M059J (cell line): ENCODE measurements around the gene TWSG1. TPM values are rescaled to one million over a fixed set of nuclear protein-coding genes. Genes with fewer than 3 reads are reported as not detected.

ENCODE experiments used
- DNase-seq: peaks from one replicate; pipeline ENCODE4 v3.0.0-alpha.2; 2012; ENCODE audit warnings: low read depth
- total RNA-seq: library from RNA; depleted of rRNA; stranded (reverse); fragments of >200 nt; shearing (Covaris generic); gene quantifications from 2 replicates; pipeline ENCODE4 v1.2.3, GENCODE V29; 2014; rRNA removed

Gene TWSG1
- total RNA-seq, result 44.7 and 52.8 TPM in 2 replicates

GRCh38 chr18:9334329-9334972 is at the start of gene TWSG1:
TSS of gene TWSG1 (plus strand) at chr18:9334773. CDS start at chr18:9337230, 2,457 bp downstream.
- peak; percentile 89 for DNase-seq

- DNase-seq, result peak; percentile 0
These were observed 49.0 kb upstream of the TWSG1 start for GRCh38 chr18:9285604-9286003.

- no peak for DNase-seq
These were observed 47.5 kb upstream of the TWSG1 start for GRCh38 chr18:9287036-9287435.

- DNase-seq, result no peak
These were observed 44.9 kb upstream of the TWSG1 start for GRCh38 chr18:9289698-9290097.

- no peak for DNase-seq
These were observed 44.4 kb upstream of the TWSG1 start for GRCh38 chr18:9290156-9290555.

GRCh38 chr18:9292047-9292446 is 42.5 kb upstream of the TWSG1 start:
- DNase-seq, result no peak

DNA sequence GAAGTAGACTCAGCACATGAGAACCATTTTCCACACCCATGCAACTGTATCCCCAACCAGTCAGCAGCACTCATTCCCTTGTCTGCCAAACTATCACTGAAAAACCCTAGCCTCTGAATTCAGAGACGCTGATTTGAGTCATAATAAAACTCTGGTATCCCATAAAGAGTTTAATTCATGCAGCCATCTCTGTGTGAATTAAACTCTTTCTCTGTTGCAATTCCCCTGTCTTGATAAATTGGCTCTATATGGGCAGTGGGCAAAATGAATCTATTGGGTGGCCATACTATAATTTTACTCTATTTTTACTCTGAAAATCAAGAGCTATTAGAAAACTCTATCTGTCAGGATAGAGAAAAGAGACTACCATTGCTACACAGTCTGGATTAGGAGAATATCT is 40.6 kb upstream of the TWSG1 start:
- DNase-seq, result no peak

DNA sequence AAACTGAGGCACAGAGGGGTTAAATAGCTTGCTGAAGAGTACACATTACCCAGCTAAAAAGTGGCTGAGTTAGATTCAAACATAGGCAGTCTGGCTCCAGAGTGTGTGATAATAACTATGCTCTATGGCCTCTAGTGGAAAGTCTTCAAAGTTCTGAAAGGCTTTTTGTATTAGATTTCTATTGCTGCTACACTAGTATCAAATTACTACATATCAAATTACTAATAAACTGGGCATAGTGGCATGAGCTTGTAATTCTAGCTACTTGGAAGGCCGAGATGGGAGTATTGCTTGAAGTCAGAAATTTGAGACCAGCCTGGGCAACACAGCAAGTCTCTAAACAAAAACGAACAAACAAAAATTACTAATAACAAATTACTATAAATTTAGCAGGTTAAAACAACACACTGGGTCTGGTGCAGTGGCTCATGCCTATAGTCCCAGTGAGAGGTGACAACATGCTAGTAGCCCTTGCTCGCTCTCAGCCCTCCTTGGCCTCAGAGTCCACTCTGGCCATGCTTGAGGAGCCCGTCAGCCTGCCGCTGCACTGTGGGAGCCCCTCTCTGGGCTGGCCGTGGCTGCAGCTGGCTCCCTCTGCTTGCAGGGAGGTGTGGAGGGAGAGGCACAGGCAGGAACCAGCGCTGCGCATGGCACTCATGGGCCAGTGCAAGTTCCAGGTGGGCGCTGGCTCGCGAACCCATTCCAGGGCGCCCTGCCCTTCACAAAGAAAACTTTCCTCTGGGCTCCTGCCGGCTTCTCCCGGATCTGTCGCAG is 38.2 kb upstream of the TWSG1 start:
- peak; percentile 11 for DNase-seq

- DNase-seq, result no peak
These were observed 37.6 kb upstream of the TWSG1 start for GRCh38 chr18:9297007-9297393.

- no peak for DNase-seq
These were observed 30.0 kb upstream of the TWSG1 start for GRCh38 chr18:9304388-9305070.

- peak; percentile 24 for DNase-seq
These were observed 15.2 kb upstream of the TWSG1 start for GRCh38 chr18:9319333-9319732.

- peak; percentile 18 for DNase-seq
These were observed 13.5 kb upstream of the TWSG1 start for GRCh38 chr18:9321017-9321452.

DNA sequence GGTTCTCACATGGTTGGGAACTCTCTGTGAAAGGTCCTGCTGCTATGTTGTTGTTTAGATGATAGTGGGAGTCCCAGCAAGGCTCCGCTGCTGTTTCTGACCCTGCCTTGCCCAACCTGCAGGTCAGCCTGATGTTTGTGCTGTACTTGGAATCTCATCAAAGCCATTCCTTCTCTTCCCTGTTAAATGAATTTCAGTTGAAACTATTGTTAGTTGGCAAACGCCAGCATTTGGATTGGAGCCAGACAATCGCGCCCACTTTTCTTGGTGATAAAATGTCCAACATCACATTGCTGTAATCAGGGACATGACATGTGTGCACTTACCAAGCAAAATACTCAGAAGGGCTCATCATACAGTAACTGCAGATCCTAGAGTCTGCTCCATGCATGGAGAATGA is 12.8 kb upstream of the TWSG1 start:
- no peak for DNase-seq

DNA sequence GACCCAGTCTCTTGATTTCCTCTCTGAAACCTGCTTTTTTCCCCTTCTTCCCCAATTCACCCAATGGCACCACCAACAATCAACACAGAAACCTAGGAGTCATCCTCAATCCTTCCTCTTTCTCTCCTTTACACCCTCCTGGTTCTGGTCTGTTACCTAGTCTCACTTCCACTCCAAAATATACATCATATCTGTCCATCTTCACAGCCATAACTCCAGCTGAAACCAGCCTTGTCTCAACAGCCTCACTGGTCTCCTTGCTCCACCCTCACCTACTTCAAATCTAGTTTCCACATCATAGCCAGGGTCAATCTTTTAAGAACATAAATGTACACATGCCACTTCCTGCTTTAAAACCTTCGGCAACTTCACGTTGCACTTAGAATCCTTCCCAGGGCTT is 11.8 kb upstream of the TWSG1 start:
- DNase-seq, result no peak

- peak; percentile 82 for DNase-seq
These were observed 10.7 kb upstream of the TWSG1 start for GRCh38 chr18:9323750-9324445.

- DNase-seq, result no peak
These were observed 8.9 kb upstream of the TWSG1 start for GRCh38 chr18:9325716-9326115.

DNA sequence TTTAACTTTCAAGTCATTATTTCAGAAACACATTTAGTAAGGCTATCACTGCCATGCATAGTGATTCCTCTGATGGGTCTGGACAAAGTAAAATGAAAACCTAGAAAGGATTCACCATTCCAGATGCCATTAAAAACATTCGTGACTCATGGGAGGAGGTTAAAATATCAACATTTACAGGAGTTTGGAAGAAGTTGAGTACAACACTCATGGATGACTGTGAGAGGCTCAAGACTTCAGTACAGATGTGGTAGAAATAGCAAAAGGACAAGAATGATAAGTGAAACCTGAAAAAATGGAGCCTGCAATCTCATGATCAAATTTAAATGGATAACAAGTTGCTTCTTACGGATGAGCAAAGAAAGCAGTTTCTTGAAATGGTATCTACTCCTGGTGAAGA is 5.8 kb upstream of the TWSG1 start:
- no peak for DNase-seq

- no peak for DNase-seq
These were observed 5.1 kb upstream of the TWSG1 start for GRCh38 chr18:9329471-9329870.

- DNase-seq, result no peak
These were observed 4.2 kb upstream of the TWSG1 start for GRCh38 chr18:9330419-9330818.

DNA sequence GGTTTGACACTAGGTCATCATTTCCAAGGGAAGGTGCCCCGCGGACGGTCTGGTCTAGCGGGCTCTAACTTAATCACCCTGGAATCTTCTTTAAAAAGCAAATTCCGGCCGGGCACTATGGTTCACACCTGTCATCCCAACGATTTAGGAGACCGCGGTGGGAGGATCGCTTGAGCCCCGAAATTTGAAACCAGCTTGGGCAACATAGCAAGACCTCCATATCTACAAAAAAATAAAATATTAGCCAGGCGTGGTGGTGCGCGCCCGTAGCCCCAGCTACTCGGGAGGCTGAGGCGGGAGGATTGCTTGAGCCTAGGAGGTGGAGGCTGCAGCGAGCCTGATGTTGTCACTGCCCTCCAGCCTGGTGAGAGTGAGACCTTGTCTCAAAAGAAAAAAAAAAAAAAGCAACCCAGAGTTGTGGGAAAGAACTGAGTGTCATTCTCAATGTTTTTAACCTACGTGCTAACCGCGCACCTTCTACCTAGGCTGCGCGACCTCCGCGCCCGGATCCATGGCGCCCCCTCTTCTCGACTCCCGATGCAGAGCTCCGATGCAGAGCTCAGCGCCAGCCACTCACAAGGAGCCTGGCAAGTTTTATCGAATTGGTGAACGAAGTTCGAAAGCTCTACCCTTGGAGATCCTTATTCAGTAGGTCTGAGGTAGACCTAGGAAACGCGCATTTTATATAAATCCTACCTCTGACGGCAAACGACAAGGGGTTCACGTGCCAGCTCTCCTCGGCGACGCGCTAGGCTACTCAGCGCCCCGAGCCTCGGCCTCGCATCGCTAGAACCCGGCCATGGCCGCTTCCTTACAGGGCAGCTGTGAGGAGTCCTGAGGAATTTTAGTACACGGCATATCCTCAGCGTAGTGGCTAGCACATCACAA is 888 bp upstream of the TWSG1 start:
- no peak for DNase-seq
